HG03432 (cell line): ENCODE results near the gene NR2F1.

Source experiments
- ATAC-seq: cut with Tn5 transposase; IDR thresholded peaks from one replicate; pipeline ENCODE4 v1.9.1; 2021; ENCODE audit warnings: mild to moderate bottlenecking, moderate library complexity; ENCODE audit not compliant: unreplicated experiment

Gene NR2F1

GRCh38 chr5:93590493-93590892 is 7.5 kb downstream of the NR2F1 start:
- no peak for ATAC-seq

DNA sequence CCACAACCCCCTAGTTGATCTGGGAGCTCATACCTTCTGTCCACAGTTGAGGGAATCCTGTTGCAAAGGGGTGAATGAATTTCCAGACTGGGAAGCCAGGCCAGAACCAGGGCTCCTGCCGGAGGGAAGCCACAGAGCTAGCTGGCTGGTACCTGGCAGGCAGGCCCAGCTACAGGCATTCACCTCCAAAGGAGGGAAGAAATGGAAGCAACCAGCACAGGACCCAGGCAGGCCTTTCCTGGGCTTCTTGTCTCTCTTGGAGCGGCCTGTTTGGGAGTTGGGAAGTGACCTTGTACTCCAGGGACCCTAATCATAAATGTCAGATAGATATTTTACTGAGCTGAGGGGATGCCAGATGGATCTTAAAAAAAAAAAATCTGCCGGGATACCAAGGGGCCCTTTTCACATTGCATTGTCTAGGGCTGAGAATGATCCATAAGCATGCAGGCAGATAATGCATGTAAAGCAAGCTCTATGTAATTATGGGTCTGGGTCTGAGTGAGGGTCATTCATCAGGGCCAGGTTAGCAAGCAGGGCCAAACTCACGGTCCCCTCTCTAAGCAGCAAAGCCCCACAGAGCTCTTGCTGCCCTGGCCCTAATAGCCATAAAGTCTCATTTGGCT is 8.4 kb downstream of the NR2F1 start:
- ATAC-seq = no peak

- ATAC-seq = no peak
Observed at GRCh38 chr5:93592883-93593282, 9.9 kb downstream of the NR2F1 start.

DNA sequence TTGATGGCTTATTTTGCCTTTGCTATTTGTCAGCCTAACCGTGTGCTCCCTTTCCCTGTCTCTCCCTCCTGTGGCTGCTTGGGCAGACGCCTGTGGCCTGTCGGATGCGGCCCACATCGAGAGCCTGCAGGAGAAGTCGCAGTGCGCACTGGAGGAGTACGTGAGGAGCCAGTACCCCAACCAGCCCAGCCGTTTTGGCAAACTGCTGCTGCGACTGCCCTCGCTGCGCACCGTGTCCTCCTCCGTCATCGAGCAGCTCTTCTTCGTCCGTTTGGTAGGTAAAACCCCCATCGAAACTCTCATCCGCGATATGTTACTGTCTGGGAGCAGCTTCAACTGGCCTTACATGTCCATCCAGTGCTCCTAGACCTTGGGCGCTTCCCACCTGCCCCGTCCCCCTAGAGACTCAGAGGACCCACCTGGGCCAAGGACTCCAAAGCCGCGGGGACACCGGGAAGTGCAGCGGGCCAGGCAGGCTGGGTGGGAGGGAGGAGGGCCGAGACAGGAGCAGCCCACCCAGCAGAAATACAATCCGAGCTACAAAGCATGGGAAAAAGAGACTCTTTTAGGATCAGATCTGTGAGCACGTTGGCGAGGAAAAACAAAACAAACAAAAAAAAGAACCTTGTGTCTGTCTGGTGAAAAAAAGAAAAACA is 10.6 kb downstream of the NR2F1 start:
- ATAC-seq = no peak

- no peak for ATAC-seq
Observed at GRCh38 chr5:93594591-93595419, 11.8 kb downstream of the NR2F1 start.

DNA sequence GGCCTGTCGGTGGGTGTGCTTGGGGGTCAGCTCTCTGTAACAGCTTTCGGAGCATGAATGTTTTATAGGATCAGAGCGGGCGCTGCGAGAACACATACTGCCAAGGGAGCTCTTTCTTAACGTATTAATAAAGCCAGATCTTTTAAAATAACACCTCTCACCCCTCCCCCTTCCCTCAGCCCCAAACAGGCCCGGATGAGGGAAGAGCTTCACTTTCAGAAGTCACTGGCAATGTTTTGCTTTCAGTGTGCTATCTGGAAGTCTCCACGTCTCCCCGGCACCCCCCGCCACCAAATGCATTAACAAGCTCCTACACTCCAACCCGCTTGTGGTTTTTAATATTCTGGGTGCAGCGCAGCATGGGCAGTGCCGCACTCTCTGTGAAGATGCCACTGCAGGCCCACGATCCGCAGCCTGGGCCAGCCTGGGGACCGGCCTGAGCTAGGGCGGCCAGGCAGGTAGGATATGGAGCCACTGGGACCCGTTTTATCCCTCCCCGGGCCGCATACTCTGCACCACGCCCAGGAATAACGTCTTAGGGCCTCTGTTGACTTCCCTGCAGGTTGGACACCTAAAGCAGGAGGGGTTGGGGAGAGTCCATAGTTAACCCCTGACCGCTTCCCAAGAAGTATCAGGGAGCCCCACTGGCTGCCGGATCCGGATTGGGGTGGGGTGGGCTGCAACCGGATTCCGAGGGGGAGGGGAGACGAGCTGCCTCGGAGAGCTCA is 12.6 kb downstream of the NR2F1 start:
- ATAC-seq = no peak

DNA sequence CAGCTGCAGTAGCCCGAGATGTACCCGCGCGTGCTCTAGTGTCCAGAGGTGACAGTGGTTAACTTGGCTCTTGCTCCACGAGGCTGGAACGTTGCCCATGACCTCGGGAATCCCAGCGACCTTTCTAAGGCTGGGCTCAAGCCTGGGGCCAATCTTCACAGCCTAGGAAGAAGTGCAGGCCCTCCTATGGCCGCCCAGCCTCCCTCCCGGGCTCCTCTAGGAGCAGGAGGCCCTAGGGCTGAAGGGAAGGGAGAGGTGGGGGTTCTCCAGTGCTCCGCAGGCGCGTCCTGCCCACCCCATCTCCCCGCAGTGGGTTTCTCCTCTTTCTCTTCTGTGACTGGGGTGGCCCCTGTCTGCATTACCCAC is 13.3 kb downstream of the NR2F1 start:
- no peak for ATAC-seq

DNA sequence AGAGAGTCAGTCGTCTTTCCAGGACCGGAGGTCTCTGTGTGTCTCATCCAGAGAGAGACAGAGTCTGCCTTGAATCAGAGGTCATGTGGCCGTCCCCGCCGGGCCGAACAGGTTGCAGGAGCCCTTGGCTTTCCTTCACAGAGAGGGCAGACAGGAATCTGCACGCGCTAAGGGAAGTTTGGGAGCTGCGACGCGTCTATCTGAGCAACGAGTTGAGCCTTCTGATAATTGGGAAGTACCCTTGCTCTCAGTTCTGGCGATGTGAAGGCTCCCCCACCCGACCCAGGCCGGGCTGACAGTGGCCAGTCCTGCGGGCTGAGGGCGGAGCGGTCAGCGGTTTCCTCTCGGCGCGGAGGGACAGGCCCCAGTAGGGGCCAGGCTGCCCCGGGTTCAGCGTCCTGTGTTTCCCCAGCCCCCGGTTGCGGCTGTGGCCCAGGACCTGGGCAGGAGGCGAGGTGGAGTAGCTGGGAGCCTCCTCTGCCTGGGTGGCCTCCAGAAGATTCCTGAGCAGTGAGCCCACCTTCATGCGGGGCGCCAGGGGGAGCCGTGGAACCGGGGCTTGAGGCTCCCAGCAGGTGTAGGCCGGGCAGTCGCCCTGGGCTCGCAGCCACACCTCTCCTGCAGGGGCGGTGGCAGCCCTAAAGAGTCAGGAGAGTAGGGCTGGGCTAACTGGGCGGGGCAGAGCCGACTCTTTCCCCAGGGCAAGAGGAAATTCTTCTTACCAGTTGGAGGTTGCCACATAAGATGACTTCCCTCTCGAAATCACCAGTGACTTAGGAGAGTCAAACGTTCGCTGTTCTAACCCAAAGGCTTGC is 13.9 kb downstream of the NR2F1 start:
- ATAC-seq = no peak

DNA sequence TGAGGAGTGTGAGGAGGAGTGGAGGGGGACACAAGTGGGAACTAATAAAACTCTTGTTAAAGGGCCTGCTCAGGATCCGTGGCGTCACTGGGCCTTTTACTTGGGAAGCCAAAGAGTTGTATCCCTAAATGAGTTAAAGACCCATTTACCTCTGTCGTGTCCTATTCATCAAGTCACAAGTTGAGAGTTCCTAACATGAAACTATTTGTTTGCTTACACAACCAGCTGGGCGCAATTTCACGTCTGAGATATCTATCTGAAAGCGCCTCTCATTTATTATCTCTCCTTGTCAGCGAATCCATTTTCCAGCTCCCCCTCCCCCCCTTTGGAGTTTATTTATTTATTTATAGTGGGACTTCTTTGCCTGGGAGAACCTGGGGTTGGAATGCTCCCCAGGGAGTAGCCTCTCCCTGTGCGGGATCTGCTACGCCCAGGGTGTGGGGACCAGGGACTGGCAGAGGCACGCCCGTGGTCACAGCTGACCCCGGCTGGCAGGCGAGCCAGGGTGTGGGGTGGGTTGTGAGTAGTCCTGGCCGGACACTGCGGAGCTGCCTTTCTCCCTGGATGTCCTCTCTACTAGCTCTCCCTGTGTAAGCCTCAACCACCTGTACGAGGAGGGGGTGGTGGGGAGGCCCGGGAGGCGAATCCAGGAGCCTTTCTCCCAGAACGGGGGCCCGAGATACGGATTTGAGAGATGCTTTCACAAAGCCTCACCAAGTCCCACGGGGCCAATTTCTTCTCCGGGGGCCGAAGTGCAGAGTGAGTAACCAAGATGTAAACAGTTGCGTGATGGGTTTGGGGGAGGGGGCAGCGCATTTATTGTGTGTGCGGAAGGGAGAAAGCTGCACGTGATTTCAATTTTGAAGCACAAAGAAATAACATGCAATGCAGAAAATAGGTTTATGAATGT is 15.3 kb downstream of the NR2F1 start:
- ATAC-seq = no peak

DNA sequence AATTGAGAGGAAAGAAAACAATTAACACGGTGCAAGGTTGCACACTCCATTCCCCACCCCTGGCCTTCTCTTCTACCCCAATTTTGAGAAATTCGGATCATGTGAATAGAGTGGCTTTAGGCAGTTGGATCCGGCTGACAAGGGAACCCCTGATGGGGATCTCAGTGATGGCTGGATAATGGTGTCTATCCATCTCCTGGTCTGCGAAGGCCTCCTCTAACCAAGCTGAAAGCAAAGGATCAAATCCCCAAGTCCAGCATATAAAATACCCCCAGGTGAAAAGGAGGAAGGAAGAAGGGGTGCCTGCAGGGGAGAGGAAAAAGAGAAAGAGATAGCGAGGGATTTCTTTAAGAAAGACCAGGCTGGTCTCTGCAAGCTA is 16.0 kb downstream of the NR2F1 start:
- no peak for ATAC-seq

DNA sequence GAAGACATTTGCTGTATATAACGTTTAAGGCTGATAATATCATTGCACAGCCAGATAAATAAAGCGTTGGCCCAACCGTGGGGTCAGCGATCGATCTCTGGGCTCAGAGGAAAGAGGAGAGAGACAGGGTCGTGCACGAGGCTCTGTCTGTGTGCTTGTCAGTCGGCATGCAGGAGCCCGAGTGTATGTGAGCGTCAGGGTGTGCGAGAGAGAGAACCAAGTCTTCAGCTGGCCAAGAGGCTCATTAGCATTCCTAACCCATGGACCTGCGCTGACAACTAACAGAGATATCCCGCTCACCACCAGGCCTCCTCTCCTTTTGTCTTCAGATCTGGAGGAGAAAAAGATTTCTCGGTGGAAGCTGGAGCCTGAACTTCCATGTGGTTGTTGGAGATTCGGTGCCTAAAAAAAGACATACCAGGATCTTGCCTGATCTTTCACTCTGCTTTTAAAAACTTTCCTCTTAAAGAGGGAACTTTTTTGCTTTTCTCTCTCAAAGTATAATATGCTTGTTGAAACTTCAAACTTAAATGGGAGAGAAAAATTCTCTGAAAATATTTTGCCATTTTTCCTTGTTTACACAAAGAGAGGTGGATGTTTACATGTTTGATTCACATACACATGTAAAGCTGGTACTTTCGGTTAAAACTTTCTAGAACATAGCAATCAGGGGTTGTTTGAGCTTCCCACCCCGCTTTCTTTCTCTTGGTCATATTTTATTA is 16.5 kb downstream of the NR2F1 start:
- no peak for ATAC-seq

DNA sequence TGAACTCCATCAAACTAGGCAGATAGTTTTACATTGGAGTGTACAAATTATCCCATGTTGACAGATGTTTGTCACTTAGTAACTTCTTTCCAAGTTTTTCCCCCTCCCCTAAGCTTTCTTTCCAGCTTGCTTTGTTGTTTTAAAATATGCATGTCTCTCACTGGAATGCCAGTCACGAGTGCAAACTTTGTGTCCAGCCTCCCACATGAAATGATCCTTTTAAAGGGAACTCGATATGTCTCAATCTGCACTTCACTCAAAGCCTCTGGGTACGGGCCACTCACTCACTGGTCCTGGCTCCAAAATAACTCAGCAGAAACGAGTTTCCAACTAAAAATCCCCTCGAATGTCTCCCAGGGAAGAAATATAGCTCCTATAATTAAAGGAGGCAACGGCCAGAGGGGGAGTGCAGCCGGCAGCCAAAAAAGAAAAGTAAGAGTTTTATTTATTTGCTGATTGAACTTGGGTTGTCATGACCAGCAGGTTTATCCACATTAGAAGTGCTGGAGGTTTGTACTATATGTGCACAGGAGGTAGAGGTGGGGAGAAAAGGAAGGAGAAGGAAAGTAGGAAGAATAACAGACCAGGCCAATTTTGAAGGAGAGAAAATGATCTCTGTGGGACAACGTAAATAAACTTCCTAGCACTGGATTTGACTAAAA is 17.5 kb downstream of the NR2F1 start:
- ATAC-seq = no peak

- ATAC-seq = no peak
Observed at GRCh38 chr5:93601071-93601801, 18.2 kb downstream of the NR2F1 start.

DNA sequence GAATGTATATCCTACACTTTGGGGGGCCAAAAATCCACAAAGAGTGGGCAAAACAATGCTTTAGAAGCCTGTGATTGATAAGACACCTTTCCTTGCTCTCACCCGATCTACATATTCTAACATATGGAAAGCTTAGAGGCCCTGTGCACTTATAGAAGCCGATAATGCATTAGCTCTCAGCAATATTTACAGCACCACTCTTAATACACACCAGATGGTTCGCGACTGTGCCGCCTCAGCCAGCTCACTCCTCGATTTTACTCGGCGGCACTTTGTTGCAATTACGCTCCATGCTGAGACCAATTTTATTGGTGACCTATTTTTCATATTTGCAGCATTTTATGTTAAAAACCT is 18.8 kb downstream of the NR2F1 start:
- ATAC-seq = no peak

DNA sequence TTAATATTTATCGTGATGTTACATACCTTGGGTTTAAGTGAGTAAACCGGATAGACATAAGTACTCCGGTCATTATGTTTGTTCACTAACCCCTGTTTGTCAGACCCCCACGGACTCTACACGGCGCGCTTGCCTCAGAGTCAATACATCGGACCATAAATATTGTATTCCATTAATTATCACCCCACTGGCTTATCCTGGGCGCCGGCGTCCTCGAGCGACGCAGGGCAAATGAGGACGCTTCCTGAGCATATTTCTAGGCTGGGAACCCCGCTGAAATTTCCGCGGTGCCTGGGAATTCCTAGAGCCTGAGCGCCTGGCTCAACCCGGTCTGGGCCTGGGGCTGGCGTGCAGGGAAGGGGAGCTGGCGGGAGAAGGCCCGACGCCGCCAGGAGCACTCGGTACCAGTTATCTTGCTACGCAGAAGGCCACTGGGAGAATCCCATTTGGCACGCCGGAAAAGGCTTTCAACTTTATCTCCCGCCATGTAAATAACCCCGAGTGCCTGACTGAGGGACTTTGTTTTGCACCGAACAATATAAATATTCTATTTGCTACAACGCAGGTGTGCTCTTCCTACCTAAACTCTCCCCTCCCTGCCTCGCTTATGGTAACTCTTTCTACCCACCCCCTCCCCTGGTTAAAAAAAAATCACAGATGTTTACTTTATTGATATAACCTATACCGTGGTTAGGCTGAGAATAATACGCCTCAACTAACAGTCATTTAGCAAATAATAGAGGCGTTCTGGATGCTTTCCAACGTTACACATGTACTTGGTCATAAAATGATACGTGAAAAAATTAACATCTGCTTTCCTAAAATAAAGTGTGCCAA is 19.4 kb downstream of the NR2F1 start:
- no peak for ATAC-seq

- no peak for ATAC-seq
Observed at GRCh38 chr5:93603078-93603792, 20.2 kb downstream of the NR2F1 start.
